Ascending aorta (tissue), 2 donors: ENCODE results near the gene PCDH9. TPM values are rescaled to one million over a fixed set of nuclear protein-coding genes. Genes with fewer than 3 reads are reported as not detected.

Experiments used
- DNase-seq, 2 donors: peaks; one replicate each; pipeline ENCODE4 v3.0.0-alpha.2; 2019; ENCODE audit warnings: low spot score in 2 of 2
- H3K27ac ChIP-seq, 2 donors: fragments of 200-600 bp; sonication (generic); one replicate each; pipeline ENCODE4 v1.5.1; 2016 to 2017; ENCODE audit warnings: mild to moderate bottlenecking in 1 of 2
- H3K27me3 ChIP-seq: fragments of 200-600 bp; sonication (generic); one replicate; pipeline ENCODE4 v1.5.1; 2017
- H3K36me3 ChIP-seq, 2 donors: fragments of 200-600 bp; sonication (generic); one replicate each; pipeline ENCODE4 v1.5.1; 2016
- H3K4me1 ChIP-seq, 2 donors: fragments of 200-600 bp; sonication (generic); one replicate each; pipeline ENCODE4 v1.5.1; 2016 to 2017; ENCODE audit warnings: mild to moderate bottlenecking in 1 of 2
- H3K4me3 ChIP-seq, 2 donors: fragments of 200-600 bp; sonication (generic); one replicate each; pipeline ENCODE4 v1.5.1; 2016 to 2017; ENCODE audit warnings: mild to moderate bottlenecking in 1 of 2
- H3K9me3 ChIP-seq, 2 donors: fragments of 200-600 bp; sonication (generic); one replicate each; pipeline ENCODE4 v1.5.1; 2016
- intact Hi-C: fragments of 100-400 bp; cut with DNase I; formaldehyde crosslinking; loops from one replicate; pipeline ENCODE4 v1.15.1; 2023
- total RNA-seq: library from RNA; depleted of rRNA; stranded (reverse); fragments of >200 nt; gene quantifications from one replicate; pipeline ENCODE4 v1.1.0, GENCODE V29; 2016
- TF ChIP-seq, protein P1 (sequence below), 3 experiments: fragments of 200-600 bp in 2 of 3; fragments of 450-650 bp in 1 of 3; sonication (generic) in 2 of 3; IDR thresholded peaks; one replicate each; pipeline ENCODE4 v1.5.1; 2016 to 2019; ENCODE audit warnings: antibody characterized with exemption in 3 of 3, mild to moderate bottlenecking in 1 of 3, moderate library complexity in 1 of 3

PCDH9 gene
- total RNA-seq, 1 donor from 2014 or later, result 3.6 TPM

DNA sequence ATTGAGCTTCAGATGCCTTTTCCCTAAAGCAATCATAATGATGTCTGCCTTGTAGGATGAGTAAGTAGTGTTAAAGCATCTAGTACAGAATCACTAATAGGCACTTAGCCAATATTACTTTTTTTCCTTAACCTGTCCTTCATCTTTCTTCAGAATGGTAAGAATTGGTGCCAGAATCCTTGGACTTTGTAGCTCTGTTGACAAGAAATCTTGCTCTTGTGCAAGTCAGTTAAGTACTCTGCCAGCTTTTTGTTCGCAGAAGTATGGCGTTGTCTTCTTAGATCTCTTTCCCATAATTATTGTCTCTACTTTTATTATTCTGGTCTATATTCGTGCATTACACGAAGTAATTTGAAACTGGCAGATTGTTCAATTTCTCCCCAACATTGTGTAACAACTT is 554.5 kb downstream of the PCDH9 start:
- intact Hi-C loops, result no loop called here
- H3K4me3 ChIP-seq, result no peak overlapping the region
- no peak for DNase-seq
- no peaks in the 10 kb centered on the region for H3K4me1 ChIP-seq
- H3K27me3 ChIP-seq, result no peaks in the 10 kb centered on the region
- H3K9me3 ChIP-seq, result no peaks in the 10 kb centered on the region
- TF ChIP-seq, protein P1, sequence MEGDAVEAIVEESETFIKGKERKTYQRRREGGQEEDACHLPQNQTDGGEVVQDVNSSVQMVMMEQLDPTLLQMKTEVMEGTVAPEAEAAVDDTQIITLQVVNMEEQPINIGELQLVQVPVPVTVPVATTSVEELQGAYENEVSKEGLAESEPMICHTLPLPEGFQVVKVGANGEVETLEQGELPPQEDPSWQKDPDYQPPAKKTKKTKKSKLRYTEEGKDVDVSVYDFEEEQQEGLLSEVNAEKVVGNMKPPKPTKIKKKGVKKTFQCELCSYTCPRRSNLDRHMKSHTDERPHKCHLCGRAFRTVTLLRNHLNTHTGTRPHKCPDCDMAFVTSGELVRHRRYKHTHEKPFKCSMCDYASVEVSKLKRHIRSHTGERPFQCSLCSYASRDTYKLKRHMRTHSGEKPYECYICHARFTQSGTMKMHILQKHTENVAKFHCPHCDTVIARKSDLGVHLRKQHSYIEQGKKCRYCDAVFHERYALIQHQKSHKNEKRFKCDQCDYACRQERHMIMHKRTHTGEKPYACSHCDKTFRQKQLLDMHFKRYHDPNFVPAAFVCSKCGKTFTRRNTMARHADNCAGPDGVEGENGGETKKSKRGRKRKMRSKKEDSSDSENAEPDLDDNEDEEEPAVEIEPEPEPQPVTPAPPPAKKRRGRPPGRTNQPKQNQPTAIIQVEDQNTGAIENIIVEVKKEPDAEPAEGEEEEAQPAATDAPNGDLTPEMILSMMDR (IDR thresholded peaks at IDR 0.05), result no peak
- H3K27ac ChIP-seq, result no peak overlapping the region
- no peaks in the 10 kb centered on the region for H3K36me3 ChIP-seq

DNA sequence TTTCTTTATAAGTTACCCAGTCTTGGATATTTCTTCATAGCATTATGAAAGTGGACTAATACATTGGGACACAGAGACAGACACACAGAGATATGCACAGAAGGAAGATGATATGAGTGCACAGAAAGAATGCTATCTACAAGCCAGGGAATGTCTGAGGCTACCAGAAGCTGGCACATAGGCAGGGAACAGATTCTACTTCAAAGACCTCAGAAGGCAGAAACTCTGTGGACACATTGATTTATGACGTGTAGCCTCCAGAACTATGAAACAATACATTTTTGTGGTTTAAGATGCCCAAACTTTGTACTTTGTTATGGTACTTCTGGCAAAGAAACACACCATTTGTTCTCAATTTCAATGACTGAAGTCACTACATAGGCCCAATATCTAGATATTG is 556.7 kb downstream of the PCDH9 start:
- H3K4me3 ChIP-seq, result no peak overlapping the region
- H3K27ac ChIP-seq, result no peak overlapping the region
- DNase-seq, result no peak
- H3K36me3 ChIP-seq, result no peaks in the 10 kb centered on the region
- H3K9me3 ChIP-seq, result no peaks in the 10 kb centered on the region
- TF ChIP-seq, protein P1 (IDR thresholded peaks at IDR 0.05), result no peak
- H3K27me3 ChIP-seq, result no peaks in the 10 kb centered on the region
- H3K4me1 ChIP-seq, result no peaks in the 10 kb centered on the region
- intact Hi-C loops, result no loop called here

DNA sequence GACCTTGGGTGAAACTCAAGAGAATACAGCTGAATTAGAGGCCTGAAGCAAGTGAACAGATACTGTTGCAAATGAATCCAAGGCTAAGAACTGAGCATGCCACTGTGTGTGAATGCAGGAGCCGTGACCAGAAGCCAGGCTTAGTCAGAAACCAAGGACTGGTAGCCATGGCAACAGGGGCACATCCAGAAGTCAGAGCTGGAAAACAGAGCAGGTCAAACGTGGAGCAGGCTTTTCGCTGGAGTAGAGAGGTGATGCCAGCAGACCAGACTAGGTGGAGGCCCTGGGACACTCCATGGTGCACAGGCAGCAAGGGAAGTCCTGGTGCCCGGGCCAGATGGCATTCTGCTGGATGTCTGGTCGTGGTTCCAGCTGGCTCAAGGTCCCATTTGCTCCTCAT is 564.1 kb downstream of the PCDH9 start:
- Histone ChIP-seq H3K9me3 (no peaks in the 10 kb centered on the region), H3K4me3 (no peak overlapping the region), H3K36me3 (no peaks in the 10 kb centered on the region), H3K27ac (no peak overlapping the region), H3K4me1 (no peaks in the 10 kb centered on the region), H3K27me3 (no peaks in the 10 kb centered on the region)
- intact Hi-C loops, result no loop called here
- TF ChIP-seq, protein P1 (IDR thresholded peaks at IDR 0.05), result no peak
- no peak for DNase-seq

DNA sequence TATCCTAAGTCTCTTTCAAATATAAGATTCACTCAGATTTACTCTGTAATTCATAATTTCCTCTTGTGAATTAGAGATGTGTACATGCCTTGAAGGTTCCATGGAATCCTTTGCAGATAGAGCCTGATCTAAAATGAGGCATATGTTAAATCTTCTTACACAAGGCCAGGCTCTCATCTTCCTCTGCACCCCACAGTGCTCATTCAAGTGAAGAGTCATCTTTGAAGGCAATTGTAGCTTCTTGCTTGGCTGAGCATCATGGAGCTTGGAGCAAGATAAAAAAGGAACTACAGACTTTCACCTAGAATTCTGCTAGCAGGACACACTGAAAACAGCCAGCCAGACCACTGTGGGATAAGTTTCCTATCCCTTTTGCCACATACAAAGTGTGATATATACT is 566.4 kb downstream of the PCDH9 start:
- intact Hi-C loops, result no loop called here
- Histone ChIP-seq H3K27me3 (no peaks in the 10 kb centered on the region), H3K36me3 (no peaks in the 10 kb centered on the region), H3K27ac (no peak overlapping the region), H3K9me3 (no peaks in the 10 kb centered on the region), H3K4me3 (no peak overlapping the region), H3K4me1 (no peaks in the 10 kb centered on the region)
- DNase-seq, result no peak
- TF ChIP-seq, protein P1 (IDR thresholded peaks at IDR 0.05), result no peak

DNA sequence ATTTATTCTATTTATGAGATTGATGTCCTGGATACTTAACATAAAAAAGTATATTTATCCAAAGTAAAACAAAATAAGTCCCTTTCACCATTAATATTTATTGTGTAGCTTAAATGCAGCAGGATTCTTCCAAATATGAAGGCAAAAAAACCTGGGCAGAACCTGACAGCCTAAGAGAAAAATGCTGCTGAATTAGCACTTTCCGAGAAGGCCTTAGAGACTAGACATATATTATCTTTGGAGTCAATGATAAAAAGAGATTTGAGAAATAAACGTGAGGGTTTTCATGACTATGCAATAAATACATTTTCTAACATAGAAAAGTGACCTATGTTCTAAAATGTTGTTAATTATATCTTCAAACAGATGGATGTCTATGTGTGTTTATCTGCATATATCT is 566.9 kb downstream of the PCDH9 start:
- no peaks in the 10 kb centered on the region for H3K4me1 ChIP-seq
- DNase-seq, result no peak
- intact Hi-C loops, result no loop called here
- TF ChIP-seq, protein P1 (IDR thresholded peaks at IDR 0.05), result no peak
- H3K27ac ChIP-seq, result no peak overlapping the region
- no peaks in the 10 kb centered on the region for H3K9me3 ChIP-seq
- no peaks in the 10 kb centered on the region for H3K27me3 ChIP-seq
- H3K4me3 ChIP-seq, result no peak overlapping the region
- no peaks in the 10 kb centered on the region for H3K36me3 ChIP-seq

DNA sequence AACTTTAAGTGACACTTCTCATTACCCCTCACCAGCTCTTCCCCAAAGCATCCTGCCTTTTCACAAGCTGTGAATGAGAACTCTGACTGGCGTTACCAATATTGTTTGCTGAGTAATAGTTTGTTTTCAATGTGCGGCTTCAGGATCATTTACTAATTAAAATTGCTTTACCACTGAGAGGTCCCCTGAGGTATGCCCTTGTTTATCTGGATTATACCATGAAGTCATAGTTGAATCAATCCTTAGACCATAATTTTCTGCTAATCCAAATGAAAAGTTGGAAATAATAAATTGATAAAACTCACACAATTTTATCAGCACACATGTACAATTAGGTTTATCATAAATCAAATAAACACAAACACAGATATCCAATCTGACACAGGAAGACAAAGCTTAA is 568.8 kb downstream of the PCDH9 start:
- TF ChIP-seq, protein P1 (IDR thresholded peaks at IDR 0.05), result no peak
- Histone ChIP-seq H3K9me3 (no peaks in the 10 kb centered on the region), H3K27me3 (no peaks in the 10 kb centered on the region), H3K4me1 (no peaks in the 10 kb centered on the region), H3K36me3 (no peaks in the 10 kb centered on the region), H3K27ac (no peak overlapping the region), H3K4me3 (no peak overlapping the region)
- intact Hi-C loops, result no loop called here
- DNase-seq, result no peak
